ENCODE measurements around the gene OR10A4. TPM values are rescaled to one million over a fixed set of nuclear protein-coding genes. Genes with fewer than 3 reads are reported as not detected.
A peak's percentile ranks its signal among the peaks of the same experiment; 100 is the strongest.

Gene OR10A4
- total and polyA plus RNA-seq, 2 experiments from 2014 or later, result not detected

DNA sequence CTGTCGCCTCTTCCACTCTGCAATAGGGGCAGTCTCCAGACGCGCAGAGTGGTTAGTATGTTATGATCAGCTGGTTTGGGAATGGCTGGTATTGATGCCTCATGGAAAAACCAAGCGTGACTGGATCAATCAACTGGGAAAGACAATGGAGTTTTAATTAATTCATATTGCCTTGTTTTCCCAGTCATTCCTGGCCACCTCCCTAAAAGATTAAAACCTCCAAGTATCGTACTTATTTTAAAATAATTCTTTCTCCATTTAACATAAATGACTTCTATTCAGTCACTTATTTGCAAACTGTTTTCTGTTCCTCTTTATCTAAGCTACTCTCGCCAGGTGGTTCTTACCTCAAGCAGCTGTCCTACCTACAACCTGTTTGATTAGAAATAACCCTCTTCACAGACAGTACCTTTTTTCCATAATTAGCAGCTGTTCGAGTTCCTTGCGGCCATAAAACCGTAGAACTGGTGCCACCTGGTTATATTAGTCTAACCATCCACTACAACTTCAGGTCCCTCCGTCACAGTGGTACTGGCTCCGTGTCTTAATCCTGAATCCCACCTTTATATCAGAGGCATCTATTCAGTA, 50.7 kb downstream of the OR10A4 start:
- no peaks in the 10 kb centered on the region for H3K9me2 ChIP-seq (replicated peaks; ENCODE audit: insufficient read depth)
- TF ChIP-seq EZH2 (IDR thresholded peaks at IDR 0.05; ENCODE audit: borderline replicate concordance) (no peak), EZH2phosphoT487 (IDR thresholded peaks at IDR 0.05; ENCODE audit: low read depth, severe bottlenecking, unreplicated experiment) (no peak), CTCF (IDR thresholded peaks at IDR 0.05; ENCODE audit: poor library complexity) (no peak)
- DNase-seq (ENCODE audit: low spot score), result no peak
- WGBS (ENCODE audit: low lambda C conversion rate, missing lambda C conversion rate), result 8% methylated on average over 10 of the region's 11 CpGs
- H3K4me3 ChIP-seq, result peak overlapping the region; percentile 82
- no peaks in the 10 kb centered on the region for H3K36me3 ChIP-seq (replicated peaks; ENCODE audit: insufficient read depth, low read depth)
- peak overlapping the region; percentile 92 for H3K4me2 ChIP-seq
- no peaks in the 10 kb centered on the region for H3K79me2 ChIP-seq
- H3K27me3 ChIP-seq, result no peaks in the 10 kb centered on the region
- peak overlapping the region; percentile 90 for H2AFZ ChIP-seq
- H3K4me1 ChIP-seq (ENCODE audit: insufficient read depth), result peaks cover 9% of the 10 kb centered on the region
- no peaks in the 10 kb centered on the region for H3K9me3 ChIP-seq (ENCODE audit: low read depth)
- peak overlapping the region; percentile 78 for H3K27ac ChIP-seq
- no peaks in the 10 kb centered on the region for H4K20me1 ChIP-seq (ENCODE audit: insufficient read depth, poor library complexity, severe bottlenecking)

Other genes with a start within 250 kb of the OR10A4 start
- 8.5 and 15.2 TPM in 2 replicates for gene DCHS1, start 220.8 kb upstream of the OR10A4 start, total RNA-seq
- gene DCHS1, start 220.8 kb upstream of the OR10A4 start, polyA plus RNA-seq, result 6.3 and 8.0 TPM in 2 replicates
- 34.5 and 71.9 TPM in 2 replicates for gene MRPL17, start 193.3 kb upstream of the OR10A4 start, total RNA-seq
- gene MRPL17, start 193.3 kb upstream of the OR10A4 start, polyA plus RNA-seq, result 62.7 and 71.9 TPM in 2 replicates
- gene OR2AG2, start 104.6 kb upstream of the OR10A4 start, total RNA-seq, result 0.12 and 0.27 TPM in 2 replicates
- gene OR2AG2, start 104.6 kb upstream of the OR10A4 start, polyA plus RNA-seq, result not detected in 2 replicates
- gene OR2AG1, start 93.6 kb upstream of the OR10A4 start, total RNA-seq, result 0.83 TPM in 1 of 2 replicates, not detected in the other
- gene OR2AG1, start 93.6 kb upstream of the OR10A4 start, polyA plus RNA-seq, result not detected in 2 replicates
- 0.08 and 0.20 TPM in 2 replicates for gene OR6A2, start 76.9 kb upstream of the OR10A4 start, total RNA-seq
- gene OR6A2, start 76.9 kb upstream of the OR10A4 start, polyA plus RNA-seq, result not detected in 2 replicates
- gene OR10A5, start 30.9 kb upstream of the OR10A4 start, total RNA-seq, result not detected in 2 replicates
- not detected in 2 replicates for gene OR10A5, start 30.9 kb upstream of the OR10A4 start, polyA plus RNA-seq
- gene OR10A2, start 13.6 kb upstream of the OR10A4 start, total RNA-seq, result not detected in 2 replicates
- 0.04 and 0.12 TPM in 2 replicates for gene OR10A2, start 13.6 kb upstream of the OR10A4 start, polyA plus RNA-seq
- 0.24 and 0.30 TPM in 2 replicates for gene OR2D2, start 15.9 kb downstream of the OR10A4 start, total RNA-seq
- gene OR2D2, start 15.9 kb downstream of the OR10A4 start, polyA plus RNA-seq, result not detected in 2 replicates
- gene OR2D3, start 44.4 kb downstream of the OR10A4 start, total RNA-seq, result not detected in 2 replicates
- 0.15 TPM in 1 of 2 replicates, not detected in the other for gene OR2D3, start 44.4 kb downstream of the OR10A4 start, polyA plus RNA-seq
- 3.3 and 3.6 TPM in 2 replicates for gene ZNF215, start 49.8 kb downstream of the OR10A4 start, total RNA-seq
- 1.2 and 2.0 TPM in 2 replicates for gene ZNF215, start 49.8 kb downstream of the OR10A4 start, polyA plus RNA-seq
- gene ZNF214, start 143.7 kb downstream of the OR10A4 start, total RNA-seq, result 3.3 and 5.0 TPM in 2 replicates
- 1.4 and 3.4 TPM in 2 replicates for gene ZNF214, start 143.7 kb downstream of the OR10A4 start, polyA plus RNA-seq
- gene NLRP14, start 143.9 kb downstream of the OR10A4 start, total RNA-seq, result 0.24 and 0.40 TPM in 2 replicates
- not detected in 2 replicates for gene NLRP14, start 143.9 kb downstream of the OR10A4 start, polyA plus RNA-seq
- 0.30 TPM in 1 of 2 replicates, not detected in the other for gene RBMXL2, start 212.4 kb downstream of the OR10A4 start, total RNA-seq
- 0.35 TPM in 1 of 2 replicates, not detected in the other for gene RBMXL2, start 212.4 kb downstream of the OR10A4 start, polyA plus RNA-seq